Chondrocyte (in vitro differentiated cells): ENCODE results near the gene UBE2D4. TPM values are rescaled to one million over a fixed set of nuclear protein-coding genes. Genes with fewer than 3 reads are reported as not detected.

ENCODE experiments used
- DNase-seq: peaks from one replicate; pipeline ENCODE4 v3.0.0; 2021; ENCODE audit warnings: mixed read lengths, low spot score
- H3K27ac Mint-ChIP-seq: one replicate; pipeline ENCODE4 v1.8.0; 2021; ENCODE audit warnings: mild to moderate bottlenecking, moderate library complexity, mixed read lengths; ENCODE audit not compliant: unreplicated experiment
- H3K27me3 Mint-ChIP-seq: 2 replicates; pipeline ENCODE4 v1.8.0; 2021; ENCODE audit warnings: low read depth, mixed read lengths
- H3K36me3 Mint-ChIP-seq: 2 replicates; pipeline ENCODE4 v1.8.0; 2021; ENCODE audit warnings: low read depth, mixed read lengths
- H3K4me1 Mint-ChIP-seq: 2 replicates; pipeline ENCODE4 v1.8.0; 2021; ENCODE audit warnings: low read depth, mild to moderate bottlenecking, mixed read lengths
- H3K4me3 Mint-ChIP-seq: one replicate; pipeline ENCODE4 v1.8.0; 2021; ENCODE audit warnings: mild to moderate bottlenecking, moderate library complexity, mixed read lengths; ENCODE audit not compliant: unreplicated experiment
- H3K9me3 Mint-ChIP-seq: 2 replicates; pipeline ENCODE4 v1.8.0; 2021; ENCODE audit warnings: low read depth, mixed read lengths
- total RNA-seq: library from RNA; stranded (reverse); gene quantifications from 3 replicates; pipeline ENCODE4 v1.2.1, GENCODE V29; 2021
- TF ChIP-seq, protein P1 (sequence below): fragments of 200-600 bp; sonication (generic); IDR thresholded peaks from 2 replicates; pipeline ENCODE4 v1.5.0; 2021; ENCODE audit warnings: antibody characterized with exemption, mild to moderate bottlenecking, moderate library complexity

Gene UBE2D4
- total RNA-seq, 1 donor from 2014 or later, result 22.5 TPM

DNA sequence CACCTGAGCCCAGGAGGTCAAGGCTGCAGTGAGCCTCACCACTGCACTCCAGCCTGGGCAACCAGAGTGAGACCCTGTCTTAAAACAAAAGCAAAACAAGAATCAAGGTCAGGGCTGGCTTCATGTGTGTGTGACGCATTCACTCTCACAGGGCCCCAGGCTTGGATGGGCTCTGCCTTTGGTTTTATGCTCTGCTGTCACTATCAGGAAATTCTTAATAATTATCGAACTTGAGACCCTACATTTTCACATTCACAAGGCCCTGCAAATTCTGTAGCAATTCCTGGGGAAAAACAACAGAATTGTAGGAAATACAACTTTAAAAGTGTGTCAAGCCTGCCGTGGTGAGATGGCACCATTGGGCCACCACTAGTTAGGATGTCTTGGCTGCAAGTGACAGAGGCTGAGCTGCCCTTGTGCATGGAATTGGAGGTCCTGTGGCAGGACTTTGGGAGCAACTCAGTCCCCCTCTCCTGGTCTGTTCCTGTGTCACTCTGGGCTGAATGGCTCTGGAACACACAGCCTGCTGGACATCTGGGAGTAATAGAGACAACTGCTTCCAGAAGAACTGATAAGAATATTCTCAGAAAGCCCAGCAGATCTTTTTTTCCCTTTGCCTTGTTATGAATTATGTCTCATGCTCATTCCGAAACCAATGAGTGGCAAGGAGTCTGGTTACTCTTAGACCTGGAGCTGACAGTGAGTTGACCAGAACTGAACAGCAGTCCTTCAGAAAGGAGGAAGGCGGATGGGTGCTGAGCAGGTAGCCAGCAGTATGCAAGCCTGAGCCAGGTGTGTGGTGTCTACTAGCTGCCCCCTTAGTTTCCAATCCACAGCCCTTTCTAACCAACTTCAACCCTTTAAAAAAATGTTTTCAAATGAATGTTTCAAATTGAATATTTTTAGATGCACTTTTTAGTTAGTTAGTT lies 3.6 kb downstream of the UBE2D4 start:
- TF ChIP-seq, protein P1, sequence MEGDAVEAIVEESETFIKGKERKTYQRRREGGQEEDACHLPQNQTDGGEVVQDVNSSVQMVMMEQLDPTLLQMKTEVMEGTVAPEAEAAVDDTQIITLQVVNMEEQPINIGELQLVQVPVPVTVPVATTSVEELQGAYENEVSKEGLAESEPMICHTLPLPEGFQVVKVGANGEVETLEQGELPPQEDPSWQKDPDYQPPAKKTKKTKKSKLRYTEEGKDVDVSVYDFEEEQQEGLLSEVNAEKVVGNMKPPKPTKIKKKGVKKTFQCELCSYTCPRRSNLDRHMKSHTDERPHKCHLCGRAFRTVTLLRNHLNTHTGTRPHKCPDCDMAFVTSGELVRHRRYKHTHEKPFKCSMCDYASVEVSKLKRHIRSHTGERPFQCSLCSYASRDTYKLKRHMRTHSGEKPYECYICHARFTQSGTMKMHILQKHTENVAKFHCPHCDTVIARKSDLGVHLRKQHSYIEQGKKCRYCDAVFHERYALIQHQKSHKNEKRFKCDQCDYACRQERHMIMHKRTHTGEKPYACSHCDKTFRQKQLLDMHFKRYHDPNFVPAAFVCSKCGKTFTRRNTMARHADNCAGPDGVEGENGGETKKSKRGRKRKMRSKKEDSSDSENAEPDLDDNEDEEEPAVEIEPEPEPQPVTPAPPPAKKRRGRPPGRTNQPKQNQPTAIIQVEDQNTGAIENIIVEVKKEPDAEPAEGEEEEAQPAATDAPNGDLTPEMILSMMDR, result no peak
- Mint-ChIP-seq H3K36me3 (no peaks in the 10 kb centered on the region), H3K9me3 (no peaks in the 10 kb centered on the region), H3K27ac (no peak overlapping the region), H3K4me1 (peaks cover 11% of the 10 kb centered on the region), H3K4me3 (no peak overlapping the region), H3K27me3 (no peaks in the 10 kb centered on the region)
- no peak for DNase-seq

- Mint-ChIP-seq H3K27ac (no peak overlapping the region), H3K27me3 (no peaks in the 10 kb centered on the region), H3K36me3 (no peaks in the 10 kb centered on the region), H3K4me3 (no peak overlapping the region), H3K9me3 (no peaks in the 10 kb centered on the region), H3K4me1 (peaks cover 4% of the 10 kb centered on the region)
- TF ChIP-seq, protein P1, result no peak
- DNase-seq, result no peak
Measured at GRCh38 chr7:43931346-43931745, 5.1 kb downstream of the UBE2D4 start.

DNA sequence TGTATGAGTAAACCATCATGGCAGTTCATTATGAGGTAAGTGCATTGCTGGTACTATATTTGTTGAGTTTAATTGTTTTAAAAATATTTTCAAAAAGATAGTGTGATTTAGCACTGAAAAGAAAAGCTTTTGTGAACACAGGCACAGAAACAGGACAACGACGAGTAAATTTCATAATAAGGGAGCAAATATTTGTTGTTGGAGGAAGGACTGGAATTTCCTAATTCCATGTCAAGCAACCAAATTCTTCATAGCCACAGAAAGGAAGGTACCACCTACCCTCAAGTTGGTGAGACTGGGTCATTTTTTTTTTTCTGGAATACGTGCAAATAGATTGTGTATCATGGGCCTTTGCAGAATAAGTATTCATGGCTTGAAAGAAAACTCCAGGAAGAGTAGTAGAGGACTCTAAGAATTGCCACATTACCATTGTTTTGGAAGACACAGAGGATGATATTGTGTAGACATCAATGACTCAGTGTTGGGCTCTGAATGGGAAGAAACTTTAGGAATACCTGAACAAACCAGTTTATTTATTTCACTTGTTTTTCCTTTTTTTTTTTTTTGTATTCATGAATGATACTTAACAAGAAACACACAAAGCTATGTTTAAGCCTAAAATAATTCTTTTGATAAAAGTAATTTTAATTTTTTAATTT lies 7.8 kb downstream of the UBE2D4 start:
- DNase-seq, result no peak
- H3K9me3 Mint-ChIP-seq, result no peaks in the 10 kb centered on the region
- H3K4me1 Mint-ChIP-seq, result no peaks in the 10 kb centered on the region
- no peaks in the 10 kb centered on the region for H3K36me3 Mint-ChIP-seq
- TF ChIP-seq, protein P1, result no peak
- no peak overlapping the region for H3K4me3 Mint-ChIP-seq
- H3K27me3 Mint-ChIP-seq, result no peaks in the 10 kb centered on the region
- H3K27ac Mint-ChIP-seq, result no peak overlapping the region

GRCh38 chr7:43937444-43937843 lies 11.2 kb downstream of the UBE2D4 start:
- TF ChIP-seq, protein P1, result no peak
- no peaks in the 10 kb centered on the region for H3K36me3 Mint-ChIP-seq
- no peaks in the 10 kb centered on the region for H3K4me1 Mint-ChIP-seq
- DNase-seq, result no peak
- no peaks in the 10 kb centered on the region for H3K27me3 Mint-ChIP-seq
- H3K4me3 Mint-ChIP-seq, result no peak overlapping the region
- no peaks in the 10 kb centered on the region for H3K9me3 Mint-ChIP-seq
- no peak overlapping the region for H3K27ac Mint-ChIP-seq

DNA sequence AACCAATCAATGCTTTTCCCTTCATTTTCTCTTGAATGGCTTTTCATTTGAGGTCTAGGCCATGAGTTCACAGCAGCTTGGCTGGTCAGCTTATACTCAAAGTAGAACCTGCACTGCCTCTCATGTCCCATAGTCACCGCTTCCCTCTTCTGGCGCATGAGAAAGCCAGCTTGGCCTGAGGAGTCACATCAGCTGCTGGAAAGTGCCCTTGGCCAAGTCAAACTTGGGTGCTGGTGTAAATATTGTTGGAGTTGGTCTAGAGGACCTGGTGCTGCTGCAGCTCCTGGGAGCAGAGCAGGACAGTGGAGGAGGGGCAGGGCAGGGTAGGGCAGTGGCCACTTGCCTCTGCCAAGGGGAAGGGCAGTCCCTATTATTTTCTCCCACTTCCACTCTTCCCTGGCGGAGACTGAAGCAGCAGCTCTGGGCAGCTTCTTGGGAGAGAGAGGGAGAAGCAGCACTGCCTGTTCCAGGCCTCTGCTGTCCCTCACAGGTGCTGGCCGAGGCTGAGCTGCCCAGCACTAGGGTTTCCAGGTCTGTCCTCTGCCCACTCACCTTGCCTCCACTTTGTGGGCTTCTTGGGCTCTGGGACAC lies 12.8 kb downstream of the UBE2D4 start:
- TF ChIP-seq, protein P1, result no peak
- H3K27ac Mint-ChIP-seq, result no peak overlapping the region
- H3K9me3 Mint-ChIP-seq, result no peaks in the 10 kb centered on the region
- H3K4me3 Mint-ChIP-seq, result no peak overlapping the region
- DNase-seq, result no peak
- H3K36me3 Mint-ChIP-seq, result peaks cover 2% of the 10 kb centered on the region
- H3K4me1 Mint-ChIP-seq, result no peaks in the 10 kb centered on the region
- H3K27me3 Mint-ChIP-seq, result no peaks in the 10 kb centered on the region
